Parathyroid adenoma (tissue), 2 donors: ENCODE data around the gene EXOC3.

ENCODE experiments used
- H2AFZ ChIP-seq: fragments of 300-600 bp; sonication (generic); one replicate; pipeline ENCODE4 v1.7.0; 2017; ENCODE audit warnings: antibody characterized with exemption, mild to moderate bottlenecking
- H3K27ac ChIP-seq: fragments of 300-600 bp; sonication (generic); one replicate; pipeline ENCODE4 v1.7.0; 2017
- H3K27me3 ChIP-seq: fragments of 300-600 bp; sonication (generic); one replicate; pipeline ENCODE4 v1.7.0; 2017; ENCODE audit warnings: low read length; ENCODE audit not compliant: control insufficient read depth, insufficient read depth
- H3K36me3 ChIP-seq: fragments of 300-600 bp; sonication (generic); one replicate; pipeline ENCODE4 v1.7.0; 2017; ENCODE audit warnings: low read length; ENCODE audit not compliant: control insufficient read depth, insufficient read depth
- H3K4me1 ChIP-seq: fragments of 300-600 bp; sonication (generic); one replicate; pipeline ENCODE4 v1.7.0; 2017; ENCODE audit warnings: control low read depth
- H3K4me2 ChIP-seq: fragments of 300-600 bp; sonication (generic); one replicate; pipeline ENCODE4 v1.7.0; 2017; ENCODE audit warnings: low read length
- H3K4me3 ChIP-seq: fragments of 300-600 bp; sonication (generic); one replicate; pipeline ENCODE4 v1.7.0; 2017; ENCODE audit warnings: low read depth, low read length
- H3K79me2 ChIP-seq: fragments of 300-600 bp; sonication (generic); one replicate; pipeline ENCODE4 v1.7.0; 2017; ENCODE audit warnings: control low read depth
- H3K9ac ChIP-seq: fragments of 300-600 bp; sonication (generic); one replicate; pipeline ENCODE4 v1.7.0; 2017; ENCODE audit warnings: mild to moderate bottlenecking
- H3K9me3 ChIP-seq: fragments of 300-600 bp; sonication (generic); one replicate; pipeline ENCODE4 v1.7.0; 2017; ENCODE audit warnings: low read length; ENCODE audit not compliant: control insufficient read depth
- CTCF ChIP-seq: fragments of 300-600 bp; sonication (generic); IDR thresholded peaks from one replicate; pipeline ENCODE4 v1.7.0; 2017; ENCODE audit warnings: antibody characterized with exemption, mild to moderate bottlenecking
- donor health status: primary hyperparathyroidism.

EXOC3 gene

DNA sequence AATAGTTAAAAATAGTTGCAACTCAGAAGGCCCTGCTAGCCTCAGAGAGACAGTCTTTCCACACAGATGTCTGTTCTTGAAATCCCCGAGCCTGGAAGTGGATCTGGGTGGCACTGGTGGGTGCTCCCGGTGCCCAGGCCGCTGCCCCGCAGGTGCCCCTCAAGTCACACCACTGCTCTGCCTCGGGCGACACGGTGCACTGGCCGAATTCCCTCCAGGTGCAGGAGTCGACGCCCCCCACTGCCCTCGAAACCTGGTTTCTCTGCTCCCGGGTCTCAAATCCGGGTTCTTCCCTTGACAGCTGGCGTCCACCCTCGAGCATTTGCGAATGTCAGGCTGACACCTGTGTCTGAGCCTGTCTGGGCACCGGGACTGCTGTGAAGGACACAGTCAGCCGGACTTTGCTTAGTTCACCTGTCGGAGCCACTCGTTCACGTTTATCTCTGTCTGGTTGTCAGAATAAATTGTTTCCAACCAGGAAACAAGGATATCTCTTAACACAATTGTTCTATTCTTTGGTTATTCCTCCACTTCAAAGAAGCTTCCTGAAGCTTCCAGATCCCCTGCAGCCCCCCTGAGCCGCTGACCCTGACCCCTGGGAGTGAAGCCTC, 54.2 kb downstream of the EXOC3 start:
- Histone ChIP-seq H3K4me3 (no peak overlapping the region), H3K4me2 (no peak overlapping the region), H3K27me3 (no peaks in the 10 kb centered on the region)

DNA sequence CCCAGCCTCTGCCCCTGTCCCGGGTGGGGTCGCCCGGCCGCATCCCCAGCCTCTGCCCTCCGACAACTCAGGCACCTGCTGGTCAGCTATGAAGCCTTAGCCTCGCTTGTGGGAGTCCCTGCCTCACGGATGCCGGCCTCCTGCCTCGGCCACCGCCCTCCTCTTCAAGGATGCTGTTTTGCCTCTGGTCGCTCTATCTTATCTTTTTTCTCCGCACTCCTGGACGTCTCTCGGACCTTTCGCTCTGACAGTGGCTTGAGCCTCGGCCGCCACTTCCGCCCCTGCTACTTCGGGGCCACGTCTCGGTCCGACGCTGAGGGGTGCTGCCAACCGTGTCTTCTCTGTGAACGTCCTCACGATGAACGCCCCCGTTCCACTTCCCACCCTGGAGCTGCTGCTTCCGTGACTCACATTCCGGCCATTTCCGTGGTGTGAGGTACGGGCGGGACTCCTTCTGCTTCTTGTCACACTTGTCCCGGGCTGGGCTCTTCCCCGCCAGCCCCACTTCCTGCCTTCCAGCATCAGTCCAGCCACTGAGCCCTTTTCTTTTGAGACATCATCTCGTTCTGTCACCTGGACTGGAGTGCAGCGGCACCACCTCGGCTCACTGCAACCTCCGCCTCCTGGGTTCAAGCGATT, 55.0 kb downstream of the EXOC3 start:
- no peak overlapping the region for H3K9ac ChIP-seq
- H3K4me3 ChIP-seq: no peak overlapping the region
- H3K4me2 ChIP-seq: no peak overlapping the region
- no peaks in the 10 kb centered on the region for H3K36me3 ChIP-seq
- H3K9me3 ChIP-seq: no peaks in the 10 kb centered on the region
- TF ChIP-seq CTCF: no peak
- H3K4me1 ChIP-seq: no peaks in the 10 kb centered on the region
- H3K79me2 ChIP-seq: no peaks in the 10 kb centered on the region
- H3K27me3 ChIP-seq: no peaks in the 10 kb centered on the region
- no peak overlapping the region for H3K27ac ChIP-seq
- H2AFZ ChIP-seq: no peak overlapping the region

More for the DNA sequence above, 54.2 kb downstream of the EXOC3 start:
- Histone ChIP-seq H3K36me3 (no peaks in the 10 kb centered on the region), H3K9ac (no peak overlapping the region), H3K79me2 (no peaks in the 10 kb centered on the region), H2AFZ (no peak overlapping the region), H3K9me3 (no peaks in the 10 kb centered on the region), H3K27ac (no peak overlapping the region), H3K4me1 (no peaks in the 10 kb centered on the region)
- TF ChIP-seq CTCF: no peak

- no peak for TF ChIP-seq CTCF
- Histone ChIP-seq H3K79me2 (no peaks in the 10 kb centered on the region), H3K9ac (no peak overlapping the region), H2AFZ (no peak overlapping the region), H3K36me3 (no peaks in the 10 kb centered on the region), H3K4me2 (no peak overlapping the region), H3K4me3 (no peak overlapping the region), H3K27me3 (no peaks in the 10 kb centered on the region), H3K9me3 (no peaks in the 10 kb centered on the region), H3K27ac (no peak overlapping the region), H3K4me1 (no peaks in the 10 kb centered on the region)
These were observed 56.5 kb downstream of the EXOC3 start for GRCh38 chr5:499233-500209.

- no peaks in the 10 kb centered on the region for H3K4me1 ChIP-seq
- TF ChIP-seq CTCF: no peak
- H3K27ac ChIP-seq: no peak overlapping the region
- no peaks in the 10 kb centered on the region for H3K27me3 ChIP-seq
- H3K36me3 ChIP-seq: no peaks in the 10 kb centered on the region
- no peak overlapping the region for H3K9ac ChIP-seq
- H3K9me3 ChIP-seq: no peaks in the 10 kb centered on the region
- no peak overlapping the region for H3K4me3 ChIP-seq
- no peaks in the 10 kb centered on the region for H3K79me2 ChIP-seq
- H3K4me2 ChIP-seq: no peak overlapping the region
- no peak overlapping the region for H2AFZ ChIP-seq
These were observed 57.5 kb downstream of the EXOC3 start for GRCh38 chr5:500491-500890.
